HPDE6-E6E7 (cell line): ENCODE data around the gene PALD1.
A peak's percentile ranks its signal among the peaks of the same experiment; 100 is the strongest.

ENCODE experiments used
- DNase-seq: peaks from one replicate; pipeline ENCODE4 v3.0.0; 2011; ENCODE audit warnings: missing footprints; ENCODE audit errors: extremely low spot score

The PALD1 gene

DNA sequence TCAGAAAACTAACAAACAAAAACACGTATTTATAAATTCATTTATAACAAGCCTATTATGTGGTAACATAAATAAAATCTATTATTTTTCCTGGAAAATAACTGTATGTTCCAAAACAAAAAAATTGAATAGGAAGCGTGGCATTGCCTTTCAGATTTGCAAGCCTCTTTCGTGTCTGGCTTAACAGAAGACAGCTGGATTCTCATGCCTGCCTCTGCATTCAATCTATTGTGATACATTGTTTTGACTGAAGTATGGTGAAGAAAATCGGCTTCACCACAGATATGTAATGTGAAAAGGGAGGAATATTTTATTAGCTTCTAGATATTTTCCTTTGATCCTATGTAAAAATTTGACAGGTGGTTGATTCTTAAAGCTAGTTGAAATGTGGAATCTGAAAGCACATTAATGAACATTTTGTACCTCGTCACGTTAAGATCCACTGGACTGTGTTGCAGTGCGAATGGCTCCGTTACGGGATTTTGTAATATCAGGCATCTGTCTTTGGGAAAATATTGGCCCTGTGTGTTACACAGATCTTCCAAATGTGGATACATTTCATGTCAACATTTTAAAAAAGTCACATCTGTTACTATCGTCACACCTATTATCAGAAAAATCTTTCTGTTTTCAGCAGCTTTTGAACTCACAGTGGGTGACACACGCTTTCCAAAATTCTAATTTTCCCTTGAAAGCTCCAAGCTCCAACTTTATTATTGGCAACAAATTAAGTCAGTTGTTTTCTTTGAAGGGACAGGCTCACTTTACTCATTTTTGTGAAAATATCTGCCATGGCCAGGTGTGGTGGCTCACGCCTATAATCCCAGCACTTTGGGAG is 26.2 kb downstream of the PALD1 start:
- no peak for DNase-seq

DNA sequence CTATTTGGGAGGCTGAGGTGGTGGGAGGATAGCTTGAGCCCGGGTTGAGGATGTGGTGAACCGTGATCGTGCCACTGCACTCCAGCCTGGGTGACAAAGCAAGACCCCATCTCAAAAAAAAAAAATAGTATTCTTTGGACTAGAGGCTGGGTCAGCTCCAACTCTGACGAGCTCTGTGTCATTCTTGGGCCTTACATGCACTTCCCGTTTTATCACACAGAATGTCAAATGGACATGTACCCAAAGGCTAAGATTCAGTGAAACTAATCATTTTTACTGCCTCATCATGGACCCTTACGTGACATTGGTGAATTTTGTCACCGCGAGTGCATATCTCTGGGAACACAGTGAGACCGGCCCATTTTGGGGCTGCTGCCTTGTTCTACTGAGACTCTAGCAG is 27.3 kb downstream of the PALD1 start:
- DNase-seq: no peak

DNA sequence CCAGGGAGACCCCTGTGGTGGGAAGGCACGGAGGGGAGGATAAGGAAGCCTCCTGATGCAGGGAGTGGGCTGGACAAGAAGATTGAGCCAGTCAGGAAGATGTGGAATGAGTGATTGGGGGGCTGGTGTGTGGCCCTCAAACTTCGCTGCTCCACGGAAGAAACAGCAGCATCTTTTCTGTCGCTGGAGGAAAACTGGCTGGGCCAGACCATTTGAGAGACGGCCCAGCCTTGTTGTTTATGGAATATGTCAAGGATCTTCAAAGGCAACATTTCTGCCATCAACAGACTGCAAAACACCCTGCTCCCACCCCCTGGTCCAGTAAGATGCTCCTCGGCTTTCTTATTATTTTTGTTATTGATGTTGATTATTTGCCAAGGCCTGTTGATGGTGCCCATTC is 29.4 kb downstream of the PALD1 start:
- no peak for DNase-seq

DNA sequence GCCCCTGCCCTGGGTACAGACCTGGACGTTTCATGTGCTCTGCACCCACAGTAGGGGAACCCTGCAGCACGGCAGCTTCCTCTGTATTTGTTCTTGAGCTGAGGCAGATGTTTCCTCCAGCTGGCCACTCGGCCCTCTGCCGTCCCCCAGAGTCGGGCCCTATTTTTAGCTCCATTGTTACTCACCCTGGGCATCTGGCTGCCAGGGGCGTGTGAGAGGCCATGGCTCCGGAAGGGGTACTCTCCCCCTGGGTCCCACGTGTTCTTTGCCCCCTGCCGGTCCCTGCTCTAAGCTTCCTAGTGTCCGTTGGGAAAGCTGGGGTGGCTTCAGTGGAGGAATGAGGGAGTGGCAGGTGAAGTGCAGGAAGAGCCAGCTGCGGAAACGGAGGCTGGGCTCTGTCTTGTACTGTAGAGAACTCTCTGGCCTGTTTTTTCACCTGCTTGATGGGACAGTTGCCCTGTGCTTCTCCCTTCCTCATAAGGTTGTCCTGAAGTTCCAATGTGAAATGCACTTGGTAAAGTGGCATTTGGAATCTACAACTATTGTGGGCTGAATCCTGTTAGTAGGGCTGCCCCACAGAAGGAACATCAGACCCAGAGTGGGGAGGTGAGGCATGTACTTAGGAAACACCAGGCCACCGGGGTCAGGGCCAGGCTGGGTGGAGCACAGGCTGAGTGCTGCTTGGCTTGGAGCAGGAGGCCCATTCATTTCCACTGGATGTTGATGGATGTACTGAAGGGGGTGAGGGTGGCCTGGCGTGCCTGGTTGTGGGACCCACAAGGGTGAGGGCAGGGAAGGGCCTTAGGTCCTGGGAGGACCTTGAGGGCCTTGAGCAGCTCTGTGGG is 30.6 kb downstream of the PALD1 start:
- no peak for DNase-seq

DNA sequence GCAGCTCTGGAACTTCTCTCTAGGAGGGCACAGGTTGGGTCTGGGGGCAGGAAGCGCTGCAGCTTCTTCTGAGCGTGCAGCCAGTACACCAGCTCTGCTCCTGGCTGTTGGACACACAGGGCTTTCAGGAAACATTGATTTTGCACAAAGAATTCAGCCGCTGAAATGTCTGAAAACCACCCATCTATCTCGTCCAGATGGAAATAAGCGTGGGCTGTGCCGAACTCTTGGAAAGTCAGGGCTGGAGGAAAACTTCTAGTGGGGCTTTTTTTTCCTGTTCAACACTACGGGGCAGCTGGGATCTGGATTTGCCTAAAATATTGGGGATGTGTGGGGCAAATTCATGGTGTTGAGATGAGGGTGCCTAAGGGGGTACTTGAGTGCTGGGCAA is 31.2 kb downstream of the PALD1 start:
- no peak for DNase-seq

DNA sequence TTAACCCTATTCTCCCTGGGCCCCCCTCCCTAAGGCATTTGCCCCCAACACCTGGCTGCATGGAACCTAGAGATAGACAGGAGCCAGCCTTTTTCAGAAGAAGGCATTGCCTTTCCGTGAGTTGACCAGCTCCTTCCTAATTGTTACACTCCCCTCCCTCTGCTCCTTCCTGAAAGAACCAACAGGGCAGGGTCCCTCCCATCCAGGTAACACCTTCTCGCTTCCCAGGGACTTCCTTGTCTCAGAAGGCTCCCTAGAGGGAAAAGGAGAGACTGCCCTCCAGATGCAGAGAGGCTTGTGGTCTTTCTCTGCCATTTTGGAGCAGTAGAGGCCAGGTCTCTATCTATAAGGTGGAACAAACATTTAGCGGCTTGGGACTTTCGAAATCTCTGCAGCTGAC is 31.9 kb downstream of the PALD1 start:
- no peak for DNase-seq

DNA sequence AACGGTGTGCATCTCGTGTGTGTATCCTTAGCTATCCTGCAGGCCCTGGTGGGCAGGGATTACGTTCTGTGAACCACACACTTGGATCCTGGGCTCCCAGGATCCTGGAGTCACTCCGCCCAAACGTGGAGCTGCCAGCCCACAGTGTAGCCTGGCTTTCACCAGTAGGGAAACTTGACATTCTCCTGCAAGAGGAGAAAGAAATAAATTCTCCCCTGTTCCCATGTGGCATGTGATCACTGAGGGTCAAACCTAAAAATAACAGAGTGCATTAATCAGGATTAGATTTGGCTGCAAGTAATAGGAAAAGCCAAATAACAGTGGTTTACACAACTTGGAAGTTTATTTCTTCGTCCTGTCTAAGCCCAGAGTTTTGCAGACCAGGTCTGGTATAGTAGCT is 32.3 kb downstream of the PALD1 start:
- no peak for DNase-seq

DNA sequence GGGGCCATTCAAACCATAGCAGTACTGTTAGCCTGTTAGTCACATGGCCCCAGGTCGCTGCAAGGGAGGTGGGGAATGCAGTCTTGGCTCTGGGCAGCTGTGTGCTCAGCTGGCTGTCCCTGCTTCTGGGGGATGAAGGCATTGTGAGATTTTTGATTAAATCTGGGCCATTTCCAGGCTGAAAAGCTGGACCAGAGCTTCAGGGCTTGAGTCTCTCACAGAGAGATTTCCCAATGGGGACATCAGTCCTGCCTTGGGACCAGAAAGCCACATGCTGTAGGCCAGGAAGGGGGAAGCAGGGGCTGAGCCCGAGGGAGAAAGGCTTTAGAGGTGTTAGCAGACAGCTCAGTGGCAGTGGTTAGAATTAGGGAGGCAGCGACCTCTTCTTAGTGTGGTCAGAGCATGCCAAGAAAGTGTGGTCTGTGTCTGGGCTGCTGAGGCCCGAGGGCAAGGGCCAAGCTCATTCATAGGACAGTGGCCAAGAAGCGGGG is 33.6 kb downstream of the PALD1 start:
- DNase-seq: no peak

DNA sequence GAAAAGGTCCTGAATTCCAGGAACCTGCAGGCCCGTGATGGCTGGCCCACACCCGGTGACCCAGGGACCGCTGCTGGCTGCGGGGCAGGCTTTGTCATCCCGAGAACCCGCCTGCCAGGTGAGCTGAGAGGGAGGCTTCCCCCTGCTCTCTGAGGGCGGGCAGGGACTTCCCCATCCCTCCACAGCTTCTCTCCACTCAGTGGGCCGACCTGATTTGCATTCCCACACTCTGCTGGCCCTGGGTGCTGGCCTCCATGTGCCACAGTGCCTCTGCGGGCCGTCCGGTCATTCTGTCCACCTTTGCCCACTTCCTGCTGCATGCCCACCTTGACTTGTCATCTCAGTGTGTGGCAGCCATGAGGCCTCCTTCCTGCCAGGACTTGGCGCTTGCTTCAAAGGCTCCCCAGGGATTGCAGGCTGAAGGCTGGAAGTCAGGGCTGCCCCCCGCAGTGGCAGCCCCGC is 35.3 kb downstream of the PALD1 start:
- no peak for DNase-seq

DNA sequence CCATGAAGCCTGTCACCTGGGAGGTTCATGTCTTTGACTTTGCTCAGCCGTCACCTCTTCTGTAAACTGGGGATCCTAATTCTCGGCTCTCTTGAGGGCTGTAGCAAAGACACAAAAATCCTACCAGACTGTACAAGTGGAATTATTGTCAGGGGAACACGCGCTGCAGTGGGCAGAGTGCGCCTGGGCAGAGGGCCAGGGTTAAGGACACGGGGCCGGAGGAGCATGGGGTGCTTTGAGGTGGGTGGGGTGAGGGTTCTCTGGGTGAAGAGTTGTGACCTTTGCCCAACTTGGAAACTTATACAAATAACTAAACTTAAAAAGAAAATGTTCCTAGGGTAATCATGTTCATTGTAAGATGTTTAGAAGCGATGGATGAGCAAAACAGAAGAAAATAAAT is 36.0 kb downstream of the PALD1 start:
- no peak for DNase-seq

DNA sequence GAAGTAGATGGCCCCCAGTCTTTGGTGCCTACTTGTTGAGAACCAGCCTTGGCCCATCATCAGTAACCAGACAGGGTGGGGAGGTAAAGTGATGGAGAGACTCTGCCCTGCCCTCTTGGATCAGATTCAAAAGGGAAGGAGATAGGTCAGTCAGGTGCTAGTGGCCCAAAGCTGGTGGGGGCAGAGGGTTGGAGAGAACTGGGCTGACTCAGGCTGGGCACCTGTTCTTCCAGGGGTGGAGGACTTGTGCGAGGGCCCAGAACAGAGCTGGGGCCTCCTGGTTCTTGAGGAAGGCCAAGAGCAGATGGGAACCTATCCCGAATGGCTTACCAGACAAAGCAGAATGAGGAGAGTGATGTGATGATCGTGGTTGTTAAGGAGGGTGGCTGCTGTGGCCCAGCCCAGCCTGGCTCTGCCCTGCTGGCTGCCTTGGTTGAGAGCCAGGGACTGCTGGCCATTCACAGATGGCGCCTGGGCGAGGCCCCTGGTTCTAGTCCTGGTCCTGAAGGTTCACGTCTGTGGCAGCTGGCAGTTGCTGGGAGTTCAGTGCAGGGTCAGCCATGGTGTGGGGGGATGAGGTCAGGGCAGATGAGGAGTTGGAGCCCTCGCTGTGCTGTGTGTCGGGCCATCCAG is 36.6 kb downstream of the PALD1 start:
- DNase-seq: no peak

DNA sequence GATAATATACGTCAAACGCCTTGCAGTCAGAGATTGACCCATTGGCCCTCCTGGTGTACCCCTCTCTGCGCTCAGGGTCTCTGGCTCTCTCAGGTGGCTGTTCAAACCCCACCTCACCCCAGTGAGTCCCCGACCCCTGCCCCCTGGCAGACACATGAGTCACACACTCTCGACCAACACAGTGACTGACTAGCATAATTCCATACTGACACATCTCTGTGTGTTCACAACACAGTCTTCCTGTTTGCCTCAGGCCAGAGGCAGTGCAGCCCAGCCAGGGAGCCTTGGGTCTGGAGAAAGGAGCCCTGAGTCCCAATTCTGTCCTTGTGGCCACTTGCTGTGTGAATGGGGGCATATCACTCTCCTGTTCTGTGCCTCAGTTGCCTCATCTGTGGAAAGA is 40.1 kb downstream of the PALD1 start:
- DNase-seq: peak; percentile 57

DNA sequence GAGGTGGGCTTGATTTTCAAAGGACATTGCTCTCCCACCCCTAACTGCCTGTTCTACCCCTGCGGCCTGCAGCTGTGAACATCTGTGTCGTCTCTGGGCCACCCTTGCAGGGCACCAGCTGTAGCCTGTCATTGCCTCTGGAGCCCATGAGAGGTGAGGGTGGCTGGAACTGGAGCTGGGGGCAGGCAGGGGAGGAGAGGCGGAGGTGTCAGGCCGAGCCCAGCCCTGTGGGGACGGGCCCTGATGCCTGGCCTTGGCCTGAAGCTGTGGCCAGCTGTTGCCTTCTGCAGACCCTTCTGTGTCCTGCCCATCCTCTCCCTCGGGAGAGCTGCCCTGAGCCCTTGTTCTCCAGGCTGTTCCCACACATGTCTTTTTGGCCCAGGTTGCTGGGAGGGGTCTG is 44.5 kb downstream of the PALD1 start:
- no peak for DNase-seq

DNA sequence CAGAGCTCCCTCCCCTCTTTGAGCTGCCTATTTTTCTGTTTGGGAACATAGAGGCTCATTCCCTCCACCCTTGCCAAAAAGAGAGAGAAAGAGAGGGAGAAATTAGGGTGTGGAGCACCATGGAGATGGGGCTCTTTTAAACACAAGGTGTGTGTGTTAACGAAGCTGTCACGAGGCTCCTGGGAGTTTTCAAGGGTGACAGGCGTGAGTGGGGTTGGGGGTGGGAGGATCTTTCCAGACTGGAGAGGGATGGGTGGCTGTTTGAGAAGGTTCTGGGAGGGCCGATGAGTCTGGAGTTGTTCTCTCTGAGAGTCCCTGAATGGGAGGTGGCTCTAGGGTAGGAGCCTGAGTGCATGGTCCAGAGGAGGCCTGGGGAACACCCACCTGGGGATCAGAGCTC is 45.0 kb downstream of the PALD1 start:
- DNase-seq: no peak

DNA sequence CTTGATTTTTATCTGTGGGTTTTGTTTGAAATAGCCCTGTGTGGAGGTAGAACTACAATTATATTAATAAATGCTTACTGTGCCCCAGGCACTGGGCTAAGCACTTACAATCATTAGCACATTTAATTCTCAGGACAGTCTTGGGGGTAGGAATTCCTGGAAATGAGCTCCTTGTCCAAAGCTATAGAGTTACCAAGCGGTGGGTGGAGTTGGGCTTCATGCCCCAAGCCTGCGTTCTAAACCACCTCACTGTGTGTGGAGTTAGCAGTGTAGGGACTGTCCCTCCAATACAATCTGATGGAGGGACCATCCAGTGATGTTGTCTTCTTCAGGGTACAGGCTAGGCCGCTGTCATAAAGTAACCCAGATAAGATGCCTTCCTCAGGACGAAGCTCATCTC is 49.7 kb downstream of the PALD1 start:
- no peak for DNase-seq

DNA sequence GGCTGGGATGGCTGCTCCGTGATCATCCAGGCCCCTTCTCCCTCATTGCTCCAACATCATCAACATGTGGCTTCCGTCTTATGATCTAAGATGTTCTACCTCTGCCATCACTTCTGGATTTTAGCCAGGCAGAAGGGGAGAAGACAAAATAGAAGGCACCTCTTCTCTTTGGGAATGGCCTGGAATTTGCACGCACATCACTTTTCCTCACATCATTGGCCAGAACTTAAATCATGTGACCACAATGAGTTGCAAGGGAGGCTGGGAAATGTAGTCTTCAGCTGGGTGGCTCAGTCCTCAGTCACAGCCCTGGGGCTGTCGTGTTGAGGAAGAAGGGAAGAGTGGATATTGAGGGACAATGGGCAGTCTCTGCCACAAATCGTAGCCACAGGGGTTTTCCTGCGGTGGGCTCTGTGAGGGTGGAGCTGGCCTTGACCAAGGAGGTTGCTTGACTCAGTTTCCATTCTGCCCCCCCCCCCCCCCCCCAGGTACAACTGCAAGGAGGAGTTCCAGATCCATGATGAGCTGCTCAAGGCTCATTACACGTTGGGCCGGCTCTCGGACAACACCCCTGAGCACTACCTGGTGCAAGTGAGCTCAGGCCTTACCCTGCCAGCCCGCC is 50.3 kb downstream of the PALD1 start:
- DNase-seq: peak; percentile 54

DNA sequence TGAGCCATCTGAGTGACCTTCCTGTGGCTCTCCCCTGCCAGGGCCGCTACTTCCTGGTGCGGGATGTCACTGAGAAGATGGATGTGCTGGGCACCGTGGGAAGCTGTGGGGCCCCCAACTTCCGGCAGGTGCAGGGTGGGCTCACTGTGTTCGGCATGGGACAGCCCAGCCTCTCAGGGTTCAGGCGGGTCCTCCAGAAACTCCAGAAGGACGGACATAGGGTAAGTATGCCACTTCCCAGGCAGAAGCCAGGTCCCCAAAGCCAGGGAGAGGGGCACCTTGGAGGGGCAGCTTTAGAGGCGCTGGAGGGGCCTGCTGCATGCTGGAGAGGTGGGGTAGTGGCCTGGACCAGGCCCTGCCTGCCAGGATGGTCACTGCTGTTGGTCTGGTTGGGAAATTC is 51.3 kb downstream of the PALD1 start:
- no peak for DNase-seq

DNA sequence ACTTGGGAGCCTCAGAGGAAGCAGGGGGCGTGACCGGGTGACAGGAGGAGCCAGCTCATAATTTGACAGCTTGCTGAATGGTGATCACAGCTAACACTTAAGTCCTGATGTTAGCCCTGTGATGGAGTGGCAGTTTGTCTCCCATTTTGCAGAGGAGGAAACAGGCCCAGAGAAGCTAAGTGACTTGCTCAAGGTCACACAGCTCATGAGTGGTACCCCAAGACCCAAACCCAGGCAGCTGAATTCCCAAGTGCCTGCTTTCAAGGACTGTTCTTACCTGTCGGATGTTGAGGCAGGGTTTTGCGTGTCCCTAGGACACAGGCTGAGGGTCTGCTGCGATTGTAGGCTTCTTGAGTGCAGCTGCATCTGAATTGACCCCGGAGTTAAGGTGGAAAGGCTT is 51.7 kb downstream of the PALD1 start:
- DNase-seq: no peak

DNA sequence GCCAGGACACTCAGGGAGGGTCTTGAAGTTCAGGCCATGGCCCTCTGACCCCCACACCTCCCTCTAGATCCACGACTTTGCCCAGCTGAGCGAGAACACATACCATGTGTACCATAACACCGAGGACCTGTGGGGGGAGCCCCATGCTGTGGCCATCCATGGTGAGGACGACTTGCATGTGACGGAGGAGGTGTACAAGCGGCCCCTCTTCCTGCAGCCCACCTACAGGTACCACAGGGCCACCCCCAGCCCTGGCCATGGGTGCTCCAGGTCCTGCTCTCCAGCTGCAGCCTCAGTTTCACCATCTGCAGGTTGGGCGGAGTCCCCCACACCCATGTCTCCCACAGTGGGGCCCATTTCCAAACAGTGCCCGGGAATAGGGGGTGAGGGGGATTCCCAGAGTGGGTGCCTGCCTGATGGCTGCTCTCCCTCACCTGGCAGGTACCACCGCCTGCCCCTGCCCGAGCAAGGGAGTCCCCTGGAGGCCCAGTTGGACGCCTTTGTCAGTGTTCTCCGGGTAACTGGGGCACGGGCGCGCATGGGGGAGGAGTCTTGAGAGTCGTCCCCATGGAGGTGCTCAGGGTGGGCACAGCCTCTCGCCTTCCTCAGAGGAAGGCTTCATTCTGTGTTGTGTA is 54.1 kb downstream of the PALD1 start:
- DNase-seq: no peak

DNA sequence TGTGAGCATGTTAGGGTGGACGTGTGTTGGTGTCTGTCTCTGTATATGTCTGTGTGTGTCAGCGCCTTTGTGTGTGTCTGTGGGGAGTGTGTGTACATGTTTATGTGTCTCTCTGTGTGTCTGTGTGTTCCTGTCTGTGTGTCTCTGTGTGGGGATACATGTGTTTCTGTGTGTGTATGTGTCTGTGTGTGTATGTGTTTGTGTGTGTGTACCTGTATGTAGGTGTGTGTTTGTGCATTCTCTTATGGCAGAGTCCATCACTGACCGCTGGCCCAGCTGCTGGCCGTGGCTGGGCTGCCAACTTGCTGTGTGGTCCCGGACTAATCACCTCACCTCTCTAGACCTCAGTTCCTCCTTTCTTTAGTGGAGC is 54.6 kb downstream of the PALD1 start:
- DNase-seq: no peak

DNA sequence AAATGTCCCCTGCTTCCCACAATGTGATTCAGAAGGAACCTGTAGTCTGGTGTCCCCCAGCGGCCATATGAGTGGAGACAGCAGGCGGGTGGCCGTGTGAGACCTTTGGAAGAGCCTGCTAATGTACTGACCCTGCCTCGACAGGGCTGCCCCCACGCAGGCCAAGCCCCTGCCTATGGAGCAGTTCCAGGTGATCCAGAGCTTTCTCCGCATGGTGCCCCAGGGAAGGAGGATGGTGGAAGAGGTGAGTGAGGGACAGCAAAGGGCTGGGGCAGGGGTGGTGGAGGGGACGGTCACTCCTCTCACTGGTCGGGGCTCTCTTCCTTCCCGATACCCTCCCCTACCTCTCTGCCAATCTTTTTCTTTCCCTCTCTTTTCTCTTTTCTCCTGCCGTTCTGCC is 55.7 kb downstream of the PALD1 start:
- no peak for DNase-seq

DNA sequence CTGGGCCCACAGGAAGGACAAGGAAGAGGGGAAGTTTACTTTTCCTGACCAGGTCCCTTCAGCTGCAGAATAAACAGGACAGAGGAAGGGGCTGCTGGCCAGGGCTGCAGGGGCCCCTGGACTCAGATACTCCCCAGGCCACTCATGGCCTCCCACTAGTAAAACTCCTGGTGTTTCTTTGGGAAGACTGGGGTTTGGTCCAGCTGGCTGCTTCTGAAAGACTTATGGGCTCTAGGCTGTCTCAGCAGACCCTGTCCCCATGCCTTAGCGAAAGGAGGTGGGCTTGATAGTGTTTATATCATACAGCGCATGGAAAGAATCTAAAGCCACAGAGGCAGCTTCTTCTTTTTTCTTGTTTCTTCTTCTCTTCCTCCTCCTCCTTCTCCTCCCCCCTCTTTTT is 56.4 kb downstream of the PALD1 start:
- no peak for DNase-seq
